ENCODE results near the gene UNC13A. TPM values are rescaled to one million over a fixed set of nuclear protein-coding genes. Genes with fewer than 3 reads are reported as not detected.

Gene UNC13A
- polyA plus RNA-seq, 3 donors from 2014 or later = not detected

Other genes with a start within 250 kb of the UNC13A start
- gene TMEM221, start 239.7 kb downstream of the UNC13A start, polyA plus RNA-seq = under 1 TPM in 1 of 3 donors, not detected in 2; 0.24 TPM
- gene NXNL1, start 227.4 kb downstream of the UNC13A start, polyA plus RNA-seq = not detected
- gene SLC27A1, start 217.8 kb downstream of the UNC13A start, polyA plus RNA-seq = 10 to 100 TPM in 2 of 3 donors, 1 to 10 TPM in 1; 9.7 to 15.9 (median 15.3) TPM
- 100 to 1,000 TPM in 2 of 3 donors, 10 to 100 TPM in 1; 65.3 to 118 (median 107) TPM for gene PGLS, start 176.7 kb downstream of the UNC13A start, polyA plus RNA-seq
- gene COLGALT1, start 132.7 kb downstream of the UNC13A start, polyA plus RNA-seq = 10 to 100 TPM; 16.9 to 26.8 (median 22.6) TPM
- gene MAP1S, start 31.1 kb upstream of the UNC13A start, polyA plus RNA-seq = 10 to 100 TPM; 14.7 to 51.5 (median 17.7) TPM
- 10 to 100 TPM in 1 of 3 donors, 1 to 10 TPM in 2; 2.0 to 27.0 (median 6.7) TPM for gene FCHO1, start 63.1 kb upstream of the UNC13A start, polyA plus RNA-seq
- gene B3GNT3, start 106.8 kb upstream of the UNC13A start, polyA plus RNA-seq = not detected
- 1 to 10 TPM in 1 of 3 donors, under 1 TPM in 1, not detected in 1; 0.60 to 2.0 TPM for gene INSL3, start 133.2 kb upstream of the UNC13A start, polyA plus RNA-seq
- 10 to 100 TPM; 43.5 to 79.8 (median 47.4) TPM for gene JAK3, start 159.6 kb upstream of the UNC13A start, polyA plus RNA-seq
- 1,000 to 10,000 TPM; 1,385 to 2,434 (median 1,562) TPM for gene RPL18A, start 171.6 kb upstream of the UNC13A start, polyA plus RNA-seq
- 1 to 10 TPM in 1 of 3 donors, under 1 TPM in 1, not detected in 1; 0.75 to 1.4 TPM for gene SLC5A5, start 183.6 kb upstream of the UNC13A start, polyA plus RNA-seq
- gene CCDC124, start 244.7 kb upstream of the UNC13A start, polyA plus RNA-seq = 10 to 100 TPM; 45.5 to 76.9 (median 52.1) TPM

Measured in immature natural killer cell (primary cell).